ENCODE data around the gene ITGBL1. TPM values are rescaled to one million over a fixed set of nuclear protein-coding genes. Genes with fewer than 3 reads are reported as not detected.

ITGBL1 gene
- polyA plus RNA-seq, 3 donors, result not detected

- DNase-seq, result no peak
- Histone ChIP-seq H3K9ac (ENCODE audit: insufficient read depth, low read length, poor library complexity, severe bottlenecking) (no peak overlapping the region), H3K79me2 (ENCODE audit: insufficient read depth, low read length) (no peaks in the 10 kb centered on the region), H3K4me2 (replicated peaks; ENCODE audit: extremely low read depth, low read length, poor library complexity, severe bottlenecking) (no peak overlapping the region), H3K27me3 (ENCODE audit: control insufficient read depth in 2 of 2, insufficient read depth in 2 of 2, low read length in 2 of 2) (no peaks in the 10 kb centered on the region), H4K20me1 (ENCODE audit: insufficient read depth, low read length) (no peaks in the 10 kb centered on the region), H3K4me3 (replicated peaks in 1 of 3; ENCODE audit: low read depth in 2 of 3, low read length in 3 of 3) (no peak overlapping the region), H3K9me3 (replicated peaks in 1 of 2; ENCODE audit: control insufficient read depth in 1 of 2, insufficient read depth in 1 of 2, low read length in 2 of 2) (no peaks in the 10 kb centered on the region), H3K27ac (ENCODE audit: low read depth in 1 of 2, low read length in 2 of 2) (no peak overlapping the region), H3K36me3 (replicated peaks in 1 of 2; ENCODE audit: control insufficient read depth in 1 of 2, insufficient read depth in 2 of 2, low read length in 2 of 2) (no peaks in the 10 kb centered on the region), H3K4me1 (ENCODE audit: control insufficient read depth in 1 of 2, insufficient read depth in 2 of 2, low read length in 2 of 2) (no peaks in the 10 kb centered on the region), H2AFZ (ENCODE audit: insufficient read depth, low read depth, low read length, poor library complexity, severe bottlenecking) (no peak overlapping the region)
- Mint-ChIP-seq H3K4me3 (no peak overlapping the region), H3K27ac (no peak overlapping the region), H3K27me3 (ENCODE audit: low read depth in 3 of 3) (peaks cover 0 to 1% (median 1%) of the 10 kb centered on the region in 3 donors), H3K36me3 (no peaks in the 10 kb centered on the region), H3K4me1 (no peaks in the 10 kb centered on the region), H3K9me3 (peaks cover 0 to 1% (median 0%) of the 10 kb centered on the region in 7 donors)
- intact Hi-C loops (cut with micrococcal nuclease), result no loop called here
- no peak for TF ChIP-seq CTCF (IDR thresholded peaks at IDR 0.05)
- 90% methylated on average over 2 of the region's 3 CpGs for WGBS (ENCODE audit: insufficient coverage)
Observed at GRCh38 chr13:101714195-101714594, 261.7 kb downstream of the ITGBL1 start.

- Histone ChIP-seq H3K9ac (ENCODE audit: insufficient read depth, low read length, poor library complexity, severe bottlenecking) (no peak overlapping the region), H3K4me2 (replicated peaks; ENCODE audit: extremely low read depth, low read length, poor library complexity, severe bottlenecking) (no peak overlapping the region), H3K36me3 (replicated peaks in 1 of 2; ENCODE audit: control insufficient read depth in 1 of 2, insufficient read depth in 2 of 2, low read length in 2 of 2) (no peaks in the 10 kb centered on the region), H3K4me1 (ENCODE audit: control insufficient read depth in 1 of 2, insufficient read depth in 2 of 2, low read length in 2 of 2) (no peaks in the 10 kb centered on the region), H4K20me1 (ENCODE audit: insufficient read depth, low read length) (no peaks in the 10 kb centered on the region), H3K4me3 (replicated peaks in 1 of 3; ENCODE audit: low read depth in 2 of 3, low read length in 3 of 3) (no peak overlapping the region), H3K27ac (ENCODE audit: low read depth in 1 of 2, low read length in 2 of 2) (no peak overlapping the region), H3K9me3 (replicated peaks in 1 of 2; ENCODE audit: control insufficient read depth in 1 of 2, insufficient read depth in 1 of 2, low read length in 2 of 2) (no peaks in the 10 kb centered on the region), H3K79me2 (ENCODE audit: insufficient read depth, low read length) (no peaks in the 10 kb centered on the region), H3K27me3 (ENCODE audit: control insufficient read depth in 2 of 2, insufficient read depth in 2 of 2, low read length in 2 of 2) (no peaks in the 10 kb centered on the region), H2AFZ (ENCODE audit: insufficient read depth, low read depth, low read length, poor library complexity, severe bottlenecking) (no peak overlapping the region)
- TF ChIP-seq CTCF (IDR thresholded peaks at IDR 0.05), result no peak
- Mint-ChIP-seq H3K27ac (no peak overlapping the region), H3K36me3 (no peaks in the 10 kb centered on the region), H3K9me3 (no peaks in the 10 kb centered on the region), H3K4me3 (no peak overlapping the region), H3K27me3 (ENCODE audit: low read depth in 3 of 3) (peaks cover 0 to 1% (median 0%) of the 10 kb centered on the region in 3 donors), H3K4me1 (no peaks in the 10 kb centered on the region)
- WGBS (ENCODE audit: insufficient coverage), result no CpG with 5 or more reads among the region's 10 CpGs
- intact Hi-C loops (cut with micrococcal nuclease), result no loop called here
- DNase-seq, result no peak
Observed at GRCh38 chr13:101717353-101717752, 264.9 kb downstream of the ITGBL1 start.

Measured in CD14-positive monocyte (primary cell).